Stimulated activated naive CD4-positive, alpha-beta T cell treated with Interleukin-2 at 50 U/mL for 16 hours (primary cell): ENCODE measurements around the gene SERINC2.
A peak's percentile ranks its signal among the peaks of the same experiment; 100 is the strongest.
"Not testable (repeated sequence)": the region's sequence is repeated elsewhere in the genome, so short reads cannot be mapped to it uniquely, and the experiment has no call there.

Experiments
- DNase-seq: peaks from one replicate; lab custom pipeline; 2025; lab: John Stamatoyannopoulos, UW

The SERINC2 gene

DNA sequence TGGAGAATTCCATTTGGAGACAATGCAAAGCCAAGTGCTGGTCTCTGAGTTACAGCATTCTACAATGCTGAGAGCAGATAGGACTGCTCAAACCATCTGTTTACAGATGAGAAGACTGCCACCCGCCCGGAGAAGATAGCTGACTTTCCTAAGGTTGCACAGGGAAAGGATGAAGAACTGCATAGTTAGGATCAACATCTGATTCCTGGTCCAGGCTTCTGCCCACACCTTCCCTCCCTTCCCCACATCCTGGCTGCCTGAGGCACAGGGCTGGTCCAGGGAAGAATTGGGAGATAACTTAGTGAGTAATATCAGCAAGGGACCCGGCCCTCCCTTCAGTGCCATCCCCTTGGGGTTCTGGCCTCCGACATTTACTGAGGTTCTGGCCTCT, 2.0 kb downstream of the SERINC2 start:
- no peak for DNase-seq

DNA sequence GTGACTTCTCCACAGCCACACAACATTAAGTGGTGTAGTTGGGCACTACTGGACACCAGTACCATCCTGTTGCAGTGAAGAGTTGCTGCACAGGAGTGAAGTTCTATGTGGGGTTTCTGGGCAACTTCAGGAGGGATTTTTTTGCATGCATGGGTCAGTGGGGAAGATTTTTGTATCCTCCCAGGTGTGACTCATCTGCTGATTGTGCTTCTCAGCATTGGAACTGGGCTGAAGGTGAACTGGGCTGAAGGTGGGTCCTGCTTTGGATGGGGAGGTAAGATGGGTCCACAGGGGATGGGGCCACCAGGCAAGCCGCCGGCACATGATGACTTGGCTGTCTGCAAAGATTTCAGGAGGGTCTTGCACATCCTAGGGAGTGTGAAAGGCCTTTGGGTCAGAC, 2.6 kb downstream of the SERINC2 start:
- no peak for DNase-seq

DNA sequence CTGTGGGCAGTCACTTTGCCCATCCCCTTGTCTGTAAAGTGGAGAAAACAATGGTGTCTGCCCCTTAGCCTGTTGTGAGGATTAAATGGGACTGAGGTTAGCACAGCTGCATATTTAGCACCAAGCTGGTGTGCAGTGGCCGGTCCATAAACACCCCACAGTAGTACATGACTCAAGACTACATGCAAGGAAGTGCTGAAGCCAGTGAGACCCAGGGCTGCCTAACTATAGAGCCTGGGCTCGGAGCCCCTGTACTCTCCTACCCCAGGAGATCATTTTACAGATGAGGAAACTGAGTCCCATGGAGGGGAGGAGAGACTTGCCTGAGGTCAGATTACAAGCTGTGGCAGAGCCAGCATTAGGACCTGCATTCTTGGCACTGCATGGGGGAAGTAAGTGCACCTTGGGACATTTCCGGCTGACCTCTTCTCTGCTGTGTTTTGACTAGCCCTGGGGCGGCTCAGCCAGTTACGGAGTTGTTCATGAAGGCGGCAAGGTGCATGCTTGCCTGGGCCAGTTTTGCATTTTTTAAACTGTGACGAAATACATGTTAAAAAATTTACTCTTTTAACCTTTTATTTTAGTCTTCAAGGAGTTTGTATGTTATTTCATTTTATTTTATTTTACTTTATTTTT, 3.2 kb downstream of the SERINC2 start:
- no peak for DNase-seq

DNA sequence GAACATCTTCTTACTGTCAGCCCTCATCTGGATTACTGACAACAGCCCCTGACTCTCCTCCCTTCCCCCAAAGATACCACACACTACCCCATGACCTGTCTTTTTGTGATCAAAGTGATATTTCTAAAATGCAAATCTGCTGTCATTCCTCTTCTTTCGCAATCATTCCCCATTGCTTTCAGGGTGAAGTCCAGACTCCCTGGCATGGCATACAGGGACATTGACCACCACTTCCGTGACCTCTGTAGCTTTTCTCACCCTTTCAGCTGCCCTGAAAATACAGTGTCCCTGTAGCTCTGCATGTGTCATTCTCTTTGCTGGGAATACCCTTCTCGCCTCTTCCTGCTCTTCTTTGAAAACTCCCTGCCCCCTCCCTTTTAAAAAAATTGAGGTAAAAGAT, 4.1 kb downstream of the SERINC2 start:
- no peak for DNase-seq

DNA sequence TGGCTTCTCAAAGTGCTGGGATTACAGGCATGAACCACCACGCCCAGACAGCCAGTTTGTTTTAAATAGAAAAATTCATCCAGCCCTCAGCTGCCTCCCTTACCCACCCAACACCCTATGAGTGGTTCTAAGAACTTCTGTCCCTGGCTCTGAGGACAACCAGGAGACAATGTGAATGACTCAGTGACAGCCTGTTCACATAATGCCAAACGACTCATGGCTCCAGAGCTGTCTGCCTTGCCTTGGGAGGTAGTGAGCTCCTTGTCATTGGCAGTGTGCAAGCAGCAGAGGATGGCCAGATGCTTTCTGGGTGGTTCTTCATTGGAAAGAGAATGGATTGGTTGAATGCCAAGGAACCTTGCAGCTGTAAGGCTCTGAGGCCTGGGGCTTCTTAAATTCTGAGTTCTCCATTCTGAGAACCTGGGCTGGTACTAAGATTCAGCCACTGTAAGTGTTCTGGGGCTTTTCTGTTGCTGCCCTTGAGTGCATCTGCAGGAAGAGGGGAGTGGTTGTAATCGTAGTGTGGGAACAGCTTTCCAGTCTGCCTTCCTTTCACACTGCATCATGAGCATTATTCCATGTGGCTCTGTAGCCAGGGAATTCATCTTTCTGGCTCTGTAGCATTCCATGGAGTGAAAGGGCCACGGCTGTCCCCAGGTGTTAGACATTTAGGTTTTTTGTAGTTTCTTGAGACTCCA, 5.8 kb downstream of the SERINC2 start:
- no peak for DNase-seq

DNA sequence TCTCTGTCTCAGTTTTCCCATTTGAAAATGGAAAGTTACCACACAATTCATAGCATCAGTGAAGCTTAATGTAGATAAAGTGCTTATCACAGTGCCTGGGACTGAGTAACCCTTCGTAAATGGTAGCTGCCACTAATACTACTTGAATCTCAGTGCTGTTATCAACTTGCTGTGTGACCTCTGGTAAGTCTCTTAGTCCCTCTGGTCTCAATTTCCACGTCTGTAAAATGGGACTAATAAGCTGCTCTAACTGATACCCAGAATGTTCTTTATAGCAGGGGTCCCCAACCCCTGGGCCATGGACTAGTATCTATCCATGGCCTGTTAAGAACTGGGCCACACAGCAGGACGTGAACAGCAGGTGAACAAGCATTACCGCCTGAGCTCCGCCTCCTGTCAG, 7.7 kb downstream of the SERINC2 start:
- no peak for DNase-seq

DNA sequence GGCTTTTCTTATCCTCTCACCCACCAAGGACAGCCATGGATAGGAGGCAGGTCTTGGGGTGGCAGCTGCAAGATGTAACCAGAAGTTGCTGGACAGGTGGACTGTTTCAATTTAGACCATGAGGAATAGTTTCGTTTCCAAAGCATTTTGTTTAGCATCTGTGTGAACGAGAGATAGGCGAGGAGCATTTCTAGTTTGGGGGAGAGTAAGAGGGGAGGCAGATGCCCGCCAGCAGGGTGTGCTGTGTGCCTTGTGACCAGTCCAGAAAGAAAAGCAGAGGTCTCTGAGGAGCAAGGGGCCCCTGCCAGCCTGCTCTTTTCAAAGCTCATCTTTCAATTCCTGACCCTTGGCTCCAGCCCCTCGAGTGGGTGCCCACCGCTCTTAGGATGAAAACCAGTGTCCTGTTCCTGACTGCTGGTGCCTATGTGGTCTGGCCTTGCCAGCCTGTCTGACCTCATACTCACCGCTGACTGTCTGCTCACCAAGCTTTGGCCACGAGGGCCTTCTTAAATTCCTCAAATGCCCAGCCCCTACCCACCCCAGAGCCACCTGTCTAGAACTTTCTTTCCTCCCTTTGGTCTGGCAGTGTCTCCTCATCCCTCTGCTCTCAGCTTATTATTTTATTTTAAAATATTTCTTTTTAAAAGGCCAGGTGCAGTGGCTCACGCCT, 8.5 kb downstream of the SERINC2 start:
- DNase-seq = no peak

DNA sequence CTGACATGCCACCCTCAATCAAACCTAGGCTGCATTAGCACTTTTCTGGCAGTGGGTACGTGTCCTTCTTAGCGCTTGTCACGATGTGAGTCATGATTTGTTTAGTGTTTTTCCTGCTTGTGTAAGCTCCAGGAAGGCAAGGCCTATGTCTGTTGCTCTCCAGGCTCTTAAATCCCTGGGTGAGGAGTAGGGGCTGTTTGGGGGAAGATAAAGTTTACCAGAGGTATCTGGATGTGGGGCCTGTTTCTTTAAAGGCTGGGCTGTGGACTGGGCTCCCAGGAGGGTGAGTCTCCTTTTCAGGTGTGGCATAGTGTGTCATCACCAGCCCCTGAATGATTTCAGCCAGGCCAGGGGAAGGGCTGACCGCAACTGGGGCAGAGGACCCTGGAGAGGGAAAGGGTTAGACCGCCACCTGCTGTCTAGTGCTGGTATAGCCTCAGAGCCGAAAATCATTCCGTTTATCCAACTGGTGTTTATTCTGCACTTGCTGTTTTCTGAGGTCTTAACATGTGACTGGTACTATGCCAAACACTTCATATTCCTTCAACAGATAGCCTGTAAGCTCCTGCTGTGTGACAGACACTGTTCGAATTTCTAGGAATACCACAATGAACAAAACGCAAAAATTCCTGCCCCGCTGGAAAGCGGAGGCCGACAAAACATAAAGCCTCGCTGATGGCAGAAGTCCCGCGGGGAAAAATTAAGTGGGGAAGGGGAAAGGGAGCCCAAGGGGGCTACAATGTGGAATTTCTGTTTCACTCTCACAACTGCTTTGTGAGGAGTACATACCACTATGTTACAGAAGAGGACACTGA, 9.7 kb downstream of the SERINC2 start:
- peak; percentile 55 for DNase-seq

DNA sequence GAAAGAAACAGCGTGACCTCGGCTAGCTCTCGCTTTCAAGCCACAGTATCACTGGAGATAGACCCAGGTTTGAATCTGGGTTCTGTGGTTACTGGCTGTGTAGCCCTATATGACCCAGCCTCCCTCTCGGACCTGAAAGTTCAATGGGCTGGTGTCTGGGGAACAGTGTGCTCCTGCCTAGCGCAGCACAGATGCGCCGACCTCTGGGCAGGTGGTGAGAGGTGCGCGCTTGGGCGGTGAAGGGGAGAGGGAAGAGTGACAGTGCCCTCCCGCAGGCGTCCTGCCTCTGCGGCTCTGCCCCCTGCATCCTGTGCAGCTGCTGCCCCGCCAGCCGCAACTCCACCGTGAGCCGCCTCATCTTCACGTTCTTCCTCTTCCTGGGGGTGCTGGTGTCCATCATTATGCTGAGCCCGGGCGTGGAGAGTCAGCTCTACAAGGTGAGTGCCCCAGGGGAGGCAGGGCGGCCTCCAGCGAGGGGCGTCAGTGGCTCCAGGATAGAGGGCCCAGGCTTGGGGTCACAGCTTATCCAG, 10.5 kb downstream of the SERINC2 start:
- DNase-seq = no peak

DNA sequence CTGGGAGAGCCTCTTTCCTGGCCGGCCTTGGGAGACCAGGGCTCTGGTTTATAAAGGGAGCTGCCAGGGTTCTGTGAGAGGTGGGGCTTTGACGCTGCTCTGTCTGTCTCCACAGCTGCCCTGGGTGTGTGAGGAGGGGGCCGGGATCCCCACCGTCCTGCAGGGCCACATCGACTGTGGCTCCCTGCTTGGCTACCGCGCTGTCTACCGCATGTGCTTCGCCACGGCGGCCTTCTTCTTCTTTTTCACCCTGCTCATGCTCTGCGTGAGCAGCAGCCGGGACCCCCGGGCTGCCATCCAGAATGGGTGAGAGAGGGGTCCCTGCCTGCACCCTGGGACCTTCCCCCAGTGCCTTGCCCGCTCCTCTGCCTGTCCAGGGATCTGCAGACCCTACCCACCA, 11.6 kb downstream of the SERINC2 start:
- DNase-seq = no peak

DNA sequence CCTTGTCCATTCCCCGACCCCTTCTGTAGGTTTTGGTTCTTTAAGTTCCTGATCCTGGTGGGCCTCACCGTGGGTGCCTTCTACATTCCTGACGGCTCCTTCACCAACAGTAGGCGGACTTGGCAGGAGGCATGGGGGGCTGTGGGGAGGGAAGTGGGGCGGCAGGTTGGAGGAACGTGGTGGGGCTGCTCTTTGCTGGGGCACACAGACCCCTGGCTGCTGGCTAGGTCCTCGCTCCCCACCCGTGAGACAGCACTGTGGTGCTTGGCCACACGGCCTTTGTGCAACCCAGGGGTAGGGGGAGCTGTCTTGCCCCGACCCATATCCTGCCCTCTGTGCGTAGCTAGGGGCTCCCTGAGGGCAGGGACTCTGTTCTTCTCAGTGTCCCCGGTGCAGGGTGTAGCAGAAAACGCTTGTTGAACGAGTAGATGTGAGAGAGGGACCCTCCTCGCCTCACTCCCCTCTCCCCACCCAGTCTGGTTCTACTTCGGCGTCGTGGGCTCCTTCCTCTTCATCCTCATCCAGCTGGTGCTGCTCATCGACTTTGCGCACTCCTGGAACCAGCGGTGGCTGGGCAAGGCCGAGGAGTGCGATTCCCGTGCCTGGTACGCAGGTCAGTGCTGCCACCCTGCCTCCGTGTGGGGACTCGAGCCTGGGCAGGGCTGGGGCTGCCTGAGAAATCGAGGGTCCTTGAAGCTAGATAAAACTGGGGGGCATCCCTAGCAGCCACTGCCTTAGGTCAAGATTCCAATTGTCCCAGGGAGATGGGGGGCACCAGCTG, 12.5 kb downstream of the SERINC2 start:
- no peak for DNase-seq

DNA sequence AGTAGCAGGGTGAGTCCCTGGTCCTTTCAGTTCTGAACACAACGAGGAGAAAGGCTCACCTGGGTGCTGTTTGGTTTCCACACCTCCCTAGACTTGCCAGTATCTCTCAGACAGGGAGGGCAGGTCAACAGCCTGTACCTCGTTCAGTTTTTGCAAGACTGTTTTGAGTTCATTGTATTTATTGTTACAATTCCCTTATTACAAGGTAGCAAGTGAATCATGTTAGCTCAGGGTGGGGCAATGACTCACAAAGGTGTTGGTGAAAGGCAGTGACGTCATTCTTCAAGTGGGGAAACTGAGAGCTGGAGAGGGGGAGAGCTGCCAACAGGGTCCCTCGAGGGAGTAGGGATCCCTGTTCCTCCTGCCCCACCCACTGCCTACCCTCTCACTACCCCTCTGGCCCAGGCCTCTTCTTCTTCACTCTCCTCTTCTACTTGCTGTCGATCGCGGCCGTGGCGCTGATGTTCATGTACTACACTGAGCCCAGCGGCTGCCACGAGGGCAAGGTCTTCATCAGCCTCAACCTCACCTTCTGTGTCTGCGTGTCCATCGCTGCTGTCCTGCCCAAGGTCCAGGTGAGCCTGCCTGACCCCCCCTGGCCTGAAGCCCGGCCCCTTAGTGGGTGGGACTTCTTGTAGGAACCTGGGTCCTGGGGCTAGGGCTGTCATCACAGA, 13.4 kb downstream of the SERINC2 start:
- DNase-seq = no peak

DNA sequence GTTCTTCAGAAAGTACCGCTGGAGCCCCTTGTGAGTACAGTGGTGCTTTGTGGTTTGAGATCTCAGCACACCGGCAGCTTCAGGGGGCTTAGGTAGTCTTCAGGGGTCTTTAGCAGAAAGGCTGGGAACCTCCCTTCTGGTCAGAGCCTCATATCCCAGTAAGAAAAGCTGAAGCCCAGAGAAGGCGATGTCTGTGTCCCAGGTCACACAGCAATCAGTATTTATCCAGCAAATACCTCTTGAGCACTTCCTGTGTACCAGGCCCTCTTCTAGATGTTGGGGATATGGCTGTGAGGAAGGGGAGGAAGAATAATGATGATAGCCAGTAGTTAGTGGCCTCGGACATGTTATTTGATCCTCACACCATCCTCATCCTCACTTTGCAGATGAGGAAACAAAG, 14.3 kb downstream of the SERINC2 start:
- no peak for DNase-seq

DNA sequence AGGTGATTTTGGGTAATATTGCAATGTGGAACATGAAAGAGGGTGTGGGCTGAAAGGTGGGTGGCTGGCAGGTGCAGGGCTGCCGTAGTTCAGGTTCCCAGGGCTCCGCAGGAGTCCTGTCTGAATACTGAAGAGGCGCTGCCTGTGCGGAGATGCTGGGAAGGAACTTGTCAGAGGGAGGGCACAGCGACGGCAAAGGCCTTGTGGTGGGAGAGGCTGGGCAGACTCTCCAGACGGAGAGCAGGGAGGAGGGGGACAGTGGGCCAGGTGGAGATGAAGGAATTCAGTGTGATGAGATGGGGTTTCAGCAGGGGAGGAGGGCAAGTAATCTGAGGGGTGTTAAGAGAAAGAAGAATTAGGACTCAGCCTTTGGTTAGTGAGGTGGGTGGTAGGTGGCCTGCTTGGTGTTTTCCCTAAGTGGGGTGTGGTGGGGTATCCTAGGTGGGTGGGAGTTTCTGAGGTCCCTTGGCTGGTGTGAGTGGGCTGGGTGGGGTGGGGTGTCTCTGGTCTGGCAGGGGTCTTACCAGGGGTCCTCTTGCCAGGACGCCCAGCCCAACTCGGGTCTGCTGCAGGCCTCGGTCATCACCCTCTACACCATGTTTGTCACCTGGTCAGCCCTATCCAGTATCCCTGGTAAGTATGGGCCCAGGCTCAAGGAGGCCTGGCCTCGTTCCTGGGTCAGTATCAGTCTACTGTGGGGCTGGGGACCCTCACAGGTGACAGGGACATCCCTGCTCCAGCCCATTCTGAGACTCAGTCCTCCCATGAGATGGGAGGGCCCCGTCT, 15.6 kb downstream of the SERINC2 start:
- no peak for DNase-seq

DNA sequence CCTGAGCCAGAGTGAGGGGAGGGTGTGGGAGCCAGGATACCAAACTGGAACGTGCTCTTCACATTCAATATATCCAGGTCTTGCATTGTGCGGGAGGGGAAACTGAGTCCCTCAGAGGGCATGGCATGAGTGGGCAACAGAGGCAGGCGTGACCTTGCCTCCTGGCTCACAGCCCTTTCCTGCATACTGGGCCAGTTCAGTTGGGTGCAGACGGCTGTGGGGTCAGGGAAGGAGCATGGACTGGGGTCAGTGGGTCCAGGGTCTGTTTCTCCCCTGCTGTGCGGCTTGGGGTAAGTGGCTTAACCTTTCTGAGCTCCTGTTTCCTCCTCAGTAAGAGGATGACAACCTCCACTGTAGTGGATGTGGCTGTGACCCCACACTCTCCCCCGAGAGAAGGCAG, 16.6 kb downstream of the SERINC2 start:
- DNase-seq = no peak

DNA sequence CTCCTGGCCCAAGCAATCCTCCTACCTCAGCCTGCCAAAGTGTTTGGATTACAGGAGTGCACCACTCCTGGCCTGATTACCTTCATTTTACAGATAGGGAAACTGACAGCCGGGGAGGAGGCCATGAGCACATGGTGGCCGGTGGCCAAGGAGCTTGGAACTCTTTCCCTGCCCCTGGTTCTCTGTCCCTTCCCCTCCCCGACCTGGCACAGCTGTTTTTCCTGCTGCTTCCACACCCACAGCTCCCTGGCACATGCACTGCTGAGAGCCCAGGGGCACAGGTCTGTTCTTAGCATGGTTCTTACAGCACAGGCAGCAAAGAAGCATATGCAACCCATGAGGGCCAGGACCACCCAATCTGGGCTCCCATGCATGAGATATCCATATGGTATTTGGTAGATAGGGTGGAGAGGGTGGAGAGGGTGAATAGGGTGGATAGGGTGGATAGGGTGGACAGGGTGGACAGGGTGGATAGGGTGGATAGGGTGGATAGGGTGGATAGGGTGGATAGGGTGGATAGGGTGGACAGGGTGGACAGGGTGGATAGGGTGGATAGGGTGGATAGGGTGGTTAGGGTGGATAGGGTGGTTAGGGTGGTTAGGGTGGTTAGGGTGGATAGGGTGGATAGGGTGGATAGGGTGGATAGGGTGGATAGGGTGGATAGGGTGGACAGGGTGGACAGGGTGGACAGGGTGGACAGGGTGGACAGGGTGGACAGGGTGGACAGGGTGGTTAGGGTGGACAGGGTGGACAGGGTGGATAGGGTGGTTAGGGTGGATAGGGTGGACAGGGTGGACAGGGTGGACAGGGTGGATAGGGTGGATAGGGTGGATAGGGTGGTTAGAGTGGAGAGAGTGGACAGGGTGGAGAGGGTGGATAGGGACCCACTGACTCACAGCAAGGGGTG, 18.6 kb downstream of the SERINC2 start:
- not testable (repeated sequence) for DNase-seq

DNA sequence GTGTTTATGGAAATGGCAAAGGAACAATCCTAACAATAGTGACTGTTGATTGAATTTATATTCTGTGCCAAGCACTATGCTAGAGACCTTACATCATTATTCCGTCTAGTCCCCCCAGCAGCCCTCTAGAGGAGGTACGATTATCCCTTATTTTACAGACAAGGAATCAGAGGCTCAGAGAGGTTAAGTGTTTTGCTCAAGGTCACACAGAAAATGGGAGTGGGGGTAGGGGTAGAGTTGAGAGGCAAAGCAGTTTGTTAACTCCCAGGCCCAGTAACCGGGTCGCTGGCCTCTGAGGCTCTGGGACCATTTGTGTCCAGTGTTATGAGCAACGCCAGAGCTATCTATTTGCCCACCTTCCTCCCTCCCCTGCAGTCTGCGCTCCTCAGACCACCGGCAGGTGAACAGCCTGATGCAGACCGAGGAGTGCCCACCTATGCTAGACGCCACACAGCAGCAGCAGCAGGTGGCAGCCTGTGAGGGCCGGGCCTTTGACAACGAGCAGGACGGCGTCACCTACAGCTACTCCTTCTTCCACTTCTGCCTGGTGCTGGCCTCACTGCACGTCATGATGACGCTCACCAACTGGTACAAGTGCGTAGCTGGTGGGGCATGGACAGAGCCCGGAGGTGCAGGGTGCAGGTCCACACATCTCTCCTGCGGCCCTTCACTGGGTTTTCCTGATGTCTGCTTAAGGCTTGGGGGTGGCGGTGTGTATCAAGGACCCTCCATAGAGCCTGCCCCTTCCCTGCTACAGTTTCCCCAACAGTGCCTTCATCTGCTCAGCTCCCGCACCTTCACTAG, 19.8 kb downstream of the SERINC2 start:
- no peak for DNase-seq

DNA sequence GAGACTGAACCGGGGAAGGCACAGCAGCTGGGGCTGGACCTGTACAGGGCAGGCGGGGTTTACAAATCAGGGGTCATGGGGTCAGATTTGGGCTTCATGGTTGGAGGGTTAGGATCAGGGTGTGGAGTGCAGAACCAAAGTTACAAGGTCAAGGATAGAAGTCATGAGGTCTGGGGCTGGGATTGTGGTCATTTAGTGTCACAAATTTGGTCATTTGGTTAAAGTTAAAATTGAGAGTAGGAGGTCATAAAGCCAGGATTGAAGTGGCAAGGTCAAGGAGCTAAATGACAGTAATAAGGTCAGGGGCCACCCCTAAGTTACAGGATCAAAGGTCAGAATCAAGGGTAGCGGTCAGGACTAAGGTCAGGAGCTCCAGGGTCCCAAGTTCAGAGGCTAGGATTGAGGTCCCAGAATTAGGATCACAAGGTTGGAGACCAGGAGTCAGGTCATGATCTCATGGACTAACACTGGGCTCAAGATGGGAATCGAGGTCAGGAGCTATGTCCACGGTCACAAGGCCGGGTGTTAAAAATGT, 20.4 kb downstream of the SERINC2 start:
- DNase-seq = no peak
